ENCODE data around the gene EMC7. TPM values are rescaled to one million over a fixed set of nuclear protein-coding genes. Genes with fewer than 3 reads are reported as not detected.

The EMC7 gene
- total and polyA plus RNA-seq, 4 donors: 31.7 to 116 (median 81.5) TPM

GRCh38 chr15:34038871-34039789, 62.5 kb downstream of the EMC7 start, which contains the start of gene AVEN:
Gene AVEN, minus strand, starts transcription at chr15:34039204. Its CDS starts 158 bp downstream, at chr15:34039046.
- peak; percentile 54 for ATAC-seq (ENCODE audit: insufficient read depth, low FRiP score)
- peak; percentile 58 to 63 (median 58) for DNase-seq

GRCh38 chr15:34038023-34038870, 63.4 kb downstream of the EMC7 start:
- Histone ChIP-seq H3K27me3 (ENCODE audit: control insufficient read depth in 3 of 3, insufficient read depth in 3 of 3, low read length in 2 of 3) (no peaks in the 10 kb centered on the region), H3K4me1 (ENCODE audit: control insufficient read depth in 5 of 5, insufficient read depth in 5 of 5, low read length in 5 of 5) (peaks cover 0 to 23% (median 5%) of the 10 kb centered on the region in 5 donors), H3K9me3 (ENCODE audit: control insufficient read depth in 4 of 4, insufficient read depth in 3 of 4, low read length in 3 of 4) (no peaks in the 10 kb centered on the region), H3K36me3 (ENCODE audit: control insufficient read depth in 4 of 4, insufficient read depth in 4 of 4, low read length in 4 of 4) (no peaks in the 10 kb centered on the region), H3K27ac (ENCODE audit: low read depth in 1 of 2, low read length in 1 of 2) (peak overlapping the region; percentile 98 to 100), H3K9ac (ENCODE audit: insufficient read depth in 1 of 2, low read length in 2 of 2) (peak overlapping the region; percentile 33 to 66), H3K4me3 (peak overlapping the region; percentile 93)
- 0% methylated on average over 53 to 69 of the region's 70 CpGs for WGBS, 2 donors
- peak; percentile 92 for ATAC-seq (ENCODE audit: insufficient read depth, low FRiP score)
- TF ChIP-seq CTCF (IDR thresholded peaks at IDR 0.05; ENCODE audit: control extremely low read depth, extremely low read depth): no peak
- peak; percentile 84 to 92 (median 87) for DNase-seq

More at GRCh38 chr15:34038871-34039789, 62.5 kb downstream of the EMC7 start, which contains the start of gene AVEN:
- peak within 1 kb of the TSS; percentile 33 to 66 for H3K9ac ChIP-seq (ENCODE audit: insufficient read depth in 1 of 2, low read length in 2 of 2)
- peak within 1 kb of the TSS; percentile 93 for H3K4me3 ChIP-seq
- no peaks in the 10 kb centered on the region for H3K27me3 ChIP-seq (ENCODE audit: control insufficient read depth in 3 of 3, insufficient read depth in 3 of 3, low read length in 2 of 3)
- H3K27ac ChIP-seq (ENCODE audit: low read depth in 1 of 2, low read length in 1 of 2): peak within 1 kb of the TSS; percentile 98 to 100
- no peaks in the 10 kb centered on the region for H3K9me3 ChIP-seq (ENCODE audit: control insufficient read depth in 4 of 4, insufficient read depth in 3 of 4, low read length in 3 of 4)
- no peaks in the 10 kb centered on the region for H3K36me3 ChIP-seq (ENCODE audit: control insufficient read depth in 4 of 4, insufficient read depth in 4 of 4, low read length in 4 of 4)
- WGBS, 2 donors: 1% methylated on average over 77 to 82 of the region's 82 CpGs
- no peak for TF ChIP-seq CTCF (IDR thresholded peaks at IDR 0.05; ENCODE audit: control extremely low read depth, extremely low read depth)
- peaks cover 0 to 23% (median 5%) of the 10 kb centered on the region in 5 donors for H3K4me1 ChIP-seq (ENCODE audit: control insufficient read depth in 5 of 5, insufficient read depth in 5 of 5, low read length in 5 of 5)

Other genes starting within 250 kb of the EMC7 start
- under 1 TPM in 1 of 2 donors, not detected in 1; 0.23 TPM for gene CHRM5, start 133.4 kb downstream of the EMC7 start, total RNA-seq
- under 1 TPM in 1 of 2 donors, not detected in 1; 0.01 TPM for gene CHRM5, start 133.4 kb downstream of the EMC7 start, polyA plus RNA-seq
- 1 to 10 TPM; 7.5 to 9.3 TPM for gene AVEN, start 62.7 kb downstream of the EMC7 start, total RNA-seq
- 1 to 10 TPM; 8.5 to 9.3 TPM for gene AVEN, start 62.7 kb downstream of the EMC7 start, polyA plus RNA-seq
- 1 to 10 TPM; 1.5 to 1.8 TPM for gene PGBD4, start 221 bp upstream of the EMC7 start, total RNA-seq
- under 1 TPM; 0.63 to 0.89 TPM for gene PGBD4, start 221 bp upstream of the EMC7 start, polyA plus RNA-seq
- gene KATNBL1, start 108.2 kb upstream of the EMC7 start, total RNA-seq: 100 to 1,000 TPM in 1 of 2 donors, 10 to 100 TPM in 1; 40.3 to 112 TPM
- gene KATNBL1, start 108.2 kb upstream of the EMC7 start, polyA plus RNA-seq: 10 to 100 TPM; 25.7 to 33.6 TPM
- 100 to 1,000 TPM; 105 to 117 TPM for gene EMC4, start 123.2 kb upstream of the EMC7 start, total RNA-seq
- gene EMC4, start 123.2 kb upstream of the EMC7 start, polyA plus RNA-seq: 100 to 1,000 TPM; 123 to 183 TPM
- gene SLC12A6, start 235.9 kb upstream of the EMC7 start, total RNA-seq: 10 to 100 TPM; 32.5 to 58.4 TPM
- gene SLC12A6, start 235.9 kb upstream of the EMC7 start, polyA plus RNA-seq: 10 to 100 TPM in 1 of 2 donors, 1 to 10 TPM in 1; 7.6 to 22.9 TPM
- gene NOP10, start 241.3 kb upstream of the EMC7 start, total RNA-seq: 100 to 1,000 TPM; 103 to 136 TPM
- gene NOP10, start 241.3 kb upstream of the EMC7 start, polyA plus RNA-seq: 100 to 1,000 TPM; 329 to 509 TPM
- not detected for gene NUTM1, start 241.5 kb upstream of the EMC7 start, total RNA-seq
- under 1 TPM in 1 of 2 donors, not detected in 1; 0.02 TPM for gene NUTM1, start 241.5 kb upstream of the EMC7 start, polyA plus RNA-seq